OCI-LY7 (cell line): Measurements from ENCODE around the gene PKD1L1.

ENCODE experiments used
- CTCF ChIP-seq: fragments of 200-600 bp; sonication (generic); conservative IDR thresholded peaks from 2 replicates; pipeline ENCODE4 v1.5.1; 2014; ENCODE audit warnings: mild to moderate bottlenecking, antibody characterized with exemption, low read length, moderate library complexity, mixed read lengths
- EZH2phosphoT487 ChIP-seq: fragments of 200-600 bp; sonication (generic); IDR thresholded peaks from 2 replicates; pipeline ENCODE4 v1.6.1; 2018; ENCODE audit warnings: low read depth, borderline replicate concordance, mild to moderate bottlenecking, mixed run types, antibody characterized with exemption, low read length, moderate library complexity, mixed read lengths

- TF ChIP-seq CTCF (no peak), EZH2phosphoT487 (no peak)
Observed at GRCh38 chr7:47813620-47814260, 134.5 kb downstream of the PKD1L1 start.
